PC-3 (cell line): ENCODE measurements around the gene BCORL1. TPM values are rescaled to one million over a fixed set of nuclear protein-coding genes. Genes with fewer than 3 reads are reported as not detected.

ENCODE experiments used
- ATAC-seq: fragments of 200-7000 bp; cut with Tn5 transposase; 2 replicates; pipeline ENCODE4 v1.9.1; 2020; ENCODE audit warnings: mild to moderate bottlenecking, moderate library complexity
- BruUV-seq: library from RNA; stranded (reverse); fragments of 400-500 nt; replicated peaks from 2 replicates; lab custom pipeline; 2021; lab: Mats Ljungman, UMichigan
- CTCF ChIA-PET: fragments of 300-600 bp; sonication (Branson Sonifier 250); formaldehyde crosslinking; loops from one replicate; lab custom pipeline; 2022; ENCODE audit warnings: antibody characterized with exemption; lab: Charles Lee
- POLR2A ChIA-PET: fragments of 300-600 bp; sonication (Branson Sonifier 250); formaldehyde crosslinking; loops from one replicate; lab custom pipeline; 2022; ENCODE audit warnings: antibody characterized with exemption; ENCODE audit not compliant: unreplicated experiment; lab: Charles Lee
- DNase-seq: peaks from one replicate; pipeline ENCODE4 v3.0.0-alpha.2; 2015
- H2AFZ ChIP-seq: fragments of 300-600 bp; sonication (generic); 2 replicates; pipeline ENCODE4 v1.6.0; 2016; ENCODE audit warnings: antibody characterized with exemption, low read length
- H3F3A ChIP-seq: fragments of 300-600 bp; sonication (generic); one replicate; pipeline ENCODE4 v1.6.0; 2017; ENCODE audit warnings: antibody characterized with exemption, low read length, control low read depth, mild to moderate bottlenecking; ENCODE audit not compliant: unreplicated experiment
- H3K27ac ChIP-seq: fragments of 300-600 bp; sonication (generic); 2 replicates; pipeline ENCODE4 v1.5.1; 2016; ENCODE audit warnings: mild to moderate bottlenecking, low read length
- H3K27me3 ChIP-seq: fragments of 300-600 bp; sonication (generic); 2 replicates; pipeline ENCODE4 v1.6.1; 2016; ENCODE audit warnings: low read length, mixed read lengths
- H3K36me3 ChIP-seq: fragments of 300-600 bp; sonication (generic); 2 replicates; pipeline ENCODE4 v1.6.1; 2016; ENCODE audit warnings: low read depth, mixed run types, low read length, mixed read lengths
- H3K4me1 ChIP-seq: fragments of 300-600 bp; sonication (generic); 2 replicates; pipeline ENCODE4 v1.5.1; 2016; ENCODE audit warnings: low read length; ENCODE audit not compliant: insufficient read depth
- H3K4me2 ChIP-seq: fragments of 300-600 bp; sonication (generic); 2 replicates; pipeline ENCODE4 v1.6.0; 2016; ENCODE audit warnings: low read length
- H3K4me3 ChIP-seq: fragments of 300-600 bp; sonication (generic); 2 replicates; pipeline ENCODE4 v1.5.1; 2016; ENCODE audit warnings: mild to moderate bottlenecking, low read length, mixed read lengths
- H3K79me2 ChIP-seq: fragments of 300-600 bp; sonication (generic); 2 replicates; pipeline ENCODE4 v1.6.1; 2017; ENCODE audit warnings: low read length, mixed read lengths
- H3K9ac ChIP-seq: fragments of 300-600 bp; sonication (generic); 2 replicates; pipeline ENCODE4 v1.6.0; 2016; ENCODE audit warnings: mild to moderate bottlenecking, low read length
- H3K9me2 ChIP-seq: fragments of 300-600 bp; sonication (generic); replicated peaks from 2 replicates; pipeline ENCODE4 v1.6.1; 2016; ENCODE audit warnings: mixed run types, low read length, mixed read lengths
- H3K9me3 ChIP-seq: fragments of 300-600 bp; sonication (generic); 2 replicates; pipeline ENCODE4 v1.6.1; 2016; ENCODE audit warnings: low read length, mixed read lengths
- H4K20me1 ChIP-seq: fragments of 300-600 bp; sonication (generic); 2 replicates; pipeline ENCODE4 v1.6.1; 2016; ENCODE audit warnings: low read length, mixed read lengths
- CTCF ChIP-seq: fragments of 300-600 bp; sonication (generic); conservative IDR thresholded peaks from 2 replicates; pipeline ENCODE4 v1.5.1; 2017; ENCODE audit warnings: antibody characterized with exemption, low read depth, mild to moderate bottlenecking, low read length
- EZH2 ChIP-seq: fragments of 300-600 bp; sonication (generic); IDR thresholded peaks from one replicate; pipeline ENCODE4 v1.6.1; 2017; ENCODE audit warnings: antibody characterized with exemption, mild to moderate bottlenecking, low read length; ENCODE audit not compliant: unreplicated experiment
- EZH2phosphoT487 ChIP-seq: fragments of 300-600 bp; sonication (generic); IDR thresholded peaks from 2 replicates; pipeline ENCODE4 v1.6.1; 2018; ENCODE audit warnings: mild to moderate bottlenecking, antibody characterized with exemption, low read length, borderline replicate concordance
- intact Hi-C: fragments of 100-400 bp; cut with micrococcal nuclease; formaldehyde crosslinking; loops from 2 replicates; pipeline ENCODE4 v1.9.0; 2023
- total RNA-seq: library from RNA; depleted of rRNA; stranded (reverse); fragments of >200 nt; gene quantifications from 2 replicates; pipeline ENCODE4 v1.2.3, GENCODE V29; 2014

Gene BCORL1
- total RNA-seq, 1 experiment from 2014 or later = 3.1 TPM

- Histone ChIP-seq H3K27me3 (no peaks in the 10 kb centered on the region), H2AFZ (no peak overlapping the region), H3K4me2 (no peak overlapping the region), H3K4me1 (no peaks in the 10 kb centered on the region), H3K9ac (no peak overlapping the region), H3K27ac (no peak overlapping the region), H3K9me2 (no peaks in the 10 kb centered on the region), H3K4me3 (no peak overlapping the region), H3K9me3 (no peaks in the 10 kb centered on the region), H4K20me1 (no peaks in the 10 kb centered on the region), H3K79me2 (no peaks in the 10 kb centered on the region), H3F3A (no peaks in the 10 kb centered on the region), H3K36me3 (no peaks in the 10 kb centered on the region)
- TF ChIP-seq EZH2 = no peak
- no peak for TF ChIP-seq CTCF
- TF ChIP-seq EZH2phosphoT487 = no peak
- no peak for DNase-seq
- intact Hi-C loops = no loop called here
- no peak for ATAC-seq
- CTCF ChIA-PET = no interaction called here
- BruUV-seq = no TSS peak
- POLR2A ChIA-PET = no interaction called here
Measured at GRCh38 chrX:129954804-129955203, 27.6 kb upstream of the BCORL1 start.

- Histone ChIP-seq H3K9me3 (no peaks in the 10 kb centered on the region), H3F3A (no peaks in the 10 kb centered on the region), H2AFZ (no peak overlapping the region), H3K9me2 (no peaks in the 10 kb centered on the region), H3K4me1 (no peaks in the 10 kb centered on the region), H3K79me2 (no peaks in the 10 kb centered on the region), H4K20me1 (no peaks in the 10 kb centered on the region), H3K4me2 (no peak overlapping the region), H3K4me3 (no peak overlapping the region), H3K9ac (no peak overlapping the region), H3K27me3 (no peaks in the 10 kb centered on the region), H3K27ac (no peak overlapping the region), H3K36me3 (no peaks in the 10 kb centered on the region)
- intact Hi-C loops = no loop called here
- ATAC-seq (no peak), DNase-seq (no peak)
- TF ChIP-seq EZH2phosphoT487 = no peak
- no peak for TF ChIP-seq CTCF
- TF ChIP-seq EZH2 = no peak
- POLR2A ChIA-PET = no interaction called here
- CTCF ChIA-PET = no interaction called here
- BruUV-seq = no TSS peak
Measured at GRCh38 chrX:129955682-129956081, 26.8 kb upstream of the BCORL1 start.

GRCh38 chrX:129956145-129956544 is 26.3 kb upstream of the BCORL1 start:
- TF ChIP-seq EZH2 = no peak
- no peak for TF ChIP-seq CTCF
- no peak for TF ChIP-seq EZH2phosphoT487

More at GRCh38 chrX:129956145-129956544, 26.3 kb upstream of the BCORL1 start:
- Histone ChIP-seq H3K36me3 (no peaks in the 10 kb centered on the region), H3K9me2 (no peaks in the 10 kb centered on the region), H3K4me2 (no peak overlapping the region), H3K4me1 (peaks cover 3% of the 10 kb centered on the region; the same call in 1 of the 2 replicates), H3K9ac (no peak overlapping the region), H3F3A (no peaks in the 10 kb centered on the region), H3K9me3 (no peaks in the 10 kb centered on the region), H3K27me3 (no peaks in the 10 kb centered on the region), H3K27ac (no peak overlapping the region), H3K4me3 (no peak overlapping the region), H4K20me1 (no peaks in the 10 kb centered on the region), H3K79me2 (no peaks in the 10 kb centered on the region), H2AFZ (no peak overlapping the region)
- no TSS peak for BruUV-seq
- DNase-seq (no peak), ATAC-seq (no peak)
- ChIA-PET CTCF (no interaction called here), POLR2A (no interaction called here)
- intact Hi-C loops = no loop called here
